ENCODE measurements around the gene HLA-DQA1.
"Not testable (repeated sequence)": the region's sequence is repeated elsewhere in the genome, so short reads cannot be mapped to it uniquely, and the experiment has no call there.

Gene HLA-DQA1

GRCh38 chr6:32622545-32623401 lies 14.4 kb upstream of the HLA-DQA1 start:
- peak in 1 of 3 experiments; percentile 37 for DNase-seq (ENCODE audit: low read depth in 3 of 3)

- DNase-seq (ENCODE audit: low read depth in 3 of 3): no peak
Observed at GRCh38 chr6:32623693-32624092, 13.5 kb upstream of the HLA-DQA1 start.

GRCh38 chr6:32624565-32624964 lies 12.6 kb upstream of the HLA-DQA1 start:
- DNase-seq (ENCODE audit: low read depth in 3 of 3): no peak

DNA sequence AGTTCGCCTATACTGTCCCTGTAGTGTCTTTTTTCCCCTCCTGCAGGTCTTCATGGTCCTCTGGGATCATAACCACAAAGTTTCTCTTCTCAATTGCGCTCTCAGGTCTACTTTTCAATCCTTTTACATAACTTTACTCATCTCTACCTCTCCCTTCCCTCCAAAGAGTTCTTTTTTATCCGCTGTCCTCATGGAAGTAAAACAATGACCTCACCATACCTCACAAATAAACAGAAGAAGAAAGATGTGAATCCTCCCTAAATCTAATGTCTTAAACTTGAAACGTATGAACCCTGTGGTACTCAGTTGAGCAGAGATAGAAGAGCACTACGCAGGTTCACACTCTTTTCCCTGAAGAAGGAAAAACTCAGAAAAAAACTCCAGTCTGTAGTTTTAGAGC lies 12.1 kb upstream of the HLA-DQA1 start:
- DNase-seq (ENCODE audit: low read depth in 3 of 3): no peak

DNA sequence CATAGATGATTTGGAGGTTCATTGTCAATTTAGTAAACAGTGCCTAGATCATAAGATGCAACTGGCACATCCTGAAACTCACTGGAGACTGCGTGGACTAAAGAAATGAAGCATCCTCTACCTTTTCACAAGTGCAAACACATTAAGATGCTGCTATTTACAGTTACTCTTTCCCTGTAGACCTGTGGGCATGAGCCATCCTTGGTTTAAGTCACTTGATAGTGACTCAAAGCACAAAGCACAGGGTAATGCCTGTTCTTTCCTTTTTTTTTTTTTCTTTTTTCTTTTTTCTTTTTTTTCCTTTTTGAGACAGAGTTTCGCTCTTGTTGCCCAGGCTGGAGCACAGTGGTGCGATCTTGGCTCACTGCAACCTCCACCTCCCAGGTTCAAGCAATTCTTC lies 10.0 kb upstream of the HLA-DQA1 start:
- no peak for DNase-seq (ENCODE audit: low read depth in 3 of 3)

GRCh38 chr6:32627831-32628230 lies 9.4 kb upstream of the HLA-DQA1 start:
- DNase-seq (ENCODE audit: low read depth in 3 of 3): no peak

- not testable (repeated sequence) for DNase-seq (ENCODE audit: low read depth in 3 of 3)
Observed at GRCh38 chr6:32629793-32630192, 7.4 kb upstream of the HLA-DQA1 start.

GRCh38 chr6:32635526-32636123 lies 1.6 kb upstream of the HLA-DQA1 start:
- no peak for DNase-seq (ENCODE audit: low read depth in 3 of 3)

DNA sequence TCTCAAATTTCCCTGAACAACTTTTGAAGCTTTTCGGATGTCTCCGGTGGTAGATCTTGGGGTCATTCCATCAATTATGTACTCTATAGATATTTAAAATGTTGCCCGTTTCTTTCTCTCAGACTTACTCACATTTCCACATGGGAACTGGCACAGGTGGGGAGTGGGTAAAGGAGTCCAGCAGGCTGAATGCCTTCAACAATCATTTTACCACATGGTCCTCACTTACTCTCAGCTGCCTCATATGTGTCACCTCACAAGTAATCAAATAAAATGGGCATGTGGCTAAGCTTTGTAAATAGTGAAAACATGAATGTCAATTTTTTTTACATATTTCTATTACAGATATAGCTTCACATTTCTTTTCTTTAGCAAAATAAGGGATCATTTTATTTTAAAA lies 677 bp downstream of the HLA-DQA1 start:
- DNase-seq (ENCODE audit: low read depth in 3 of 3): no peak

GRCh38 chr6:32638532-32639219 lies 1.5 kb downstream of the HLA-DQA1 start:
- no peak for DNase-seq (ENCODE audit: low read depth in 3 of 3)

- DNase-seq (ENCODE audit: low read depth in 3 of 3): no peak
Observed at GRCh38 chr6:32639440-32640394, 2.5 kb downstream of the HLA-DQA1 start.

DNA sequence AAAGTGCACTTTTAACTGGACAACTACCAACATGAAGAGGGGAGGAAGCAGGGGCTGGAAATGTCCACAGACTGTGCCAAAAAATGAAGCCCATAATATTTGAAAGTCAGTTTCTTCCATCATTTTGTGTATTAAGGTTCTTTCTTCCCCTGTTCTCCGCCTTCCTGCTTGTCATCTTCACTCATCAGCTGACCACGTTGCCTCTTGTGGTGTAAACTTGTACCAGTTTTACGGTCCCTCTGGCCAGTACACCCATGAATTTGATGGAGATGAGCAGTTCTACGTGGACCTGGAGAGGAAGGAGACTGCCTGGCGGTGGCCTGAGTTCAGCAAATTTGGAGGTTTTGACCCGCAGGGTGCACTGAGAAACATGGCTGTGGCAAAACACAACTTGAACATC lies 3.9 kb downstream of the HLA-DQA1 start:
- no peak for DNase-seq (ENCODE audit: low read depth in 3 of 3)

DNA sequence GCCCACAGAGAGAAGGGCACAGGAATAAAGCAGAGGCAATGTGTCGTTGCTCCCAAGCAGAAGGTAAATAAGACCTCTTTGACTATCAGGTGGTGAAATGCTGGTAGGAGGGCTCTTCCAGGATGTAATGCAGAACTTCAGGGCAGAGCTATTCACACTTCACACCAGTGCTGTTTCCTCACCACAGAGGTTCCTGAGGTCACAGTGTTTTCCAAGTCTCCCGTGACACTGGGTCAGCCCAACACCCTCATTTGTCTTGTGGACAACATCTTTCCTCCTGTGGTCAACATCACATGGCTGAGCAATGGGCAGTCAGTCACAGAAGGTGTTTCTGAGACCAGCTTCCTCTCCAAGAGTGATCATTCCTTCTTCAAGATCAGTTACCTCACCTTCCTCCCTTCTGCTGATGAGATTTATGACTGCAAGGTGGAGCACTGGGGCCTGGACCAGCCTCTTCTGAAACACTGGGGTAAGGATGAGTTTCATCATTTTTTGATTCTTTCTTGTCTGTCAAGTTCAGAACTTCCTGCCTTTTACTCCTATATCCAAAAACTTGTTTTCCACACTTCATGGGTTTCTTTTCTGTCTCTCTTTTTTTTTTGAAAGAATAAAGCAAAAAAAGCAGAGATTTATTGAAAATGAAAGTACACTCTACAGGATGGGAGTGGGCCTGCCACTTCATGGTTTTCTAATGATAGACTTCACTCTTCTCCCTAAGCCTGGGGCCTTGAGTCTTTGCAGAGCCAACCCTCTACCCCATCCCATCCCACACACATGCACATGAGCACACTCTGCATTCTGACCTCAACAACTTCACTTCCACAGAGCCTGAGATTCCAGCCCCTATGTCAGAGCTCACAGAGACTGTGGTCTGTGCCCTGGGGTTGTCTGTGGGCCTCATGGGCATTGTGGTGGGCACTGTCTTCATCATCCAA lies 4.8 kb downstream of the HLA-DQA1 start:
- not testable (repeated sequence) for DNase-seq (ENCODE audit: low read depth in 3 of 3)

DNA sequence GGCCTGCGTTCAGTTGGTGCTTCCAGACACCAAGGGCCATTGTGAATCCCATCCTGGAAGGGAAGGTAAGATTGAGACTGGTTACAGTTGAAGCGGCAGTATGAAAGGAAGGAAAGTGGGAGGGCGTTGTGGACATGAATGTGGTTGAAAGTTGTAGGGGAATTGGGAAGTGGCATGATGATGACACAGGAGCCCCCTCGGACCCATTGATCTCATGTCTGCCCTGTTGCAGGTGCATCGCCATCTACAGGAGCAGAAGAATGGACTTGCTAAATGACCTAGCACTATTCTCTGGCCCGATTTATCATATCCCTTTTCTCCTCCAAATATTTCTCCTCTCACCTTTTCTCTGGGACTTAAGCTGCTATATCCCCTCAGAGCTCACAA lies 5.5 kb downstream of the HLA-DQA1 start:
- no peak for DNase-seq (ENCODE audit: low read depth in 3 of 3)

DNA sequence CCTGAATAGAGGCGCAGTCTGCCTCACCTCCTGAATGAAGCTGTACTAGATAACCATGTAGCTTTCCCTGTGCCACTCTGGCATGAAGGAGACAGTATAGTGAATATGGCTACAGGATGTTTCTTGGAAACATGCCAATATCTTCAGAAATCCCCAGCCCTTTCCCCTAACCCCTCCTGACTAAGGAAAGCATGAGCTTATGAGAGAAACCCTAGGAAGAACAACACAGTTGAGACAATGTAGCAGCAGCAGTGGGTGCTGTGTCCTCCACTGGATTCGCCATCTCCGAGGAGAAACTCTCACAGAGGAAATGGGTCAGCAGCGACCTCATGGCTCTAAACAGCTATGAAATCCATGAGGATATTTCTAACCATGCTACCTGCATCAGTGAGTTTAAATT lies 6.7 kb downstream of the HLA-DQA1 start:
- DNase-seq (ENCODE audit: low read depth in 3 of 3): no peak

DNA sequence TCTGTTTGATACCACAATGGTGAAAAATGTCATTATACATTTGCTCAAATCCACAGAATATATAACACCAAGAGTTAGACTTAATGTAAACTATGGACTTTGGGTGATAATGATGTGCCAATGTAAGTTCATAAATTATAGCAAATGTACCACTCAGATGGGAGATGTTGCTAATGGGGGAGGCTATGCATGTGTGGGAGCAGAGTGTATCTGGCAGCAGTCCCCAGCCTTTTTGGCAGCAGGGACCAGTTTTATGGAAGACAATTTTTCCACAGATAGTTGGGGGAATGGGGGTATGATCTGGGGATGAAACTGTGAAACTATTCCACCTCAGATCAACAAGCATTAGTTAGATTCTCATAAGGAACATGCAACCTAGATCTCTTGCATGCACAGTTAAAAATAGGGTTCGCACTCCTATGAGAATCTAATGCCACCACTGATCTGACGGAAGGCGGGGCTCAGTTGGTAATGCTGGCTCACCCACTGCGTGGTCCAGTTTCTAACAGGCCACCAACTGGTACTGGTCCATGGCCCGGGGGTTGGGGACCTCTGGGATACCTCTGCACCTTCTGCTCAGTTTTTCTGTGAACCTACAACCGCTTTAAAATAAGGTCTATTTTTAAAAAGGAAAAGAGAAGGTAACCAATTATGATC lies 8.0 kb downstream of the HLA-DQA1 start:
- DNase-seq (ENCODE audit: low read depth in 3 of 3): no peak

- DNase-seq (ENCODE audit: low read depth in 3 of 3): no peak
Observed at GRCh38 chr6:32655203-32655710, 18.1 kb downstream of the HLA-DQA1 start.

- not testable (repeated sequence) for DNase-seq (ENCODE audit: low read depth in 3 of 3)
Observed at GRCh38 chr6:32657329-32657728, 20.1 kb downstream of the HLA-DQA1 start.

- not testable (repeated sequence) for DNase-seq (ENCODE audit: low read depth in 3 of 3)
Observed at GRCh38 chr6:32657819-32658218, 20.6 kb downstream of the HLA-DQA1 start.
